Inflammatory macrophage (primary cell): ENCODE results near the gene DCUN1D2.

ENCODE experiments used
- DNase-seq, 2 donors: peaks; one replicate each; pipeline ENCODE4 v3.0.0-alpha.2; 2020 to 2022

DCUN1D2 gene

DNA sequence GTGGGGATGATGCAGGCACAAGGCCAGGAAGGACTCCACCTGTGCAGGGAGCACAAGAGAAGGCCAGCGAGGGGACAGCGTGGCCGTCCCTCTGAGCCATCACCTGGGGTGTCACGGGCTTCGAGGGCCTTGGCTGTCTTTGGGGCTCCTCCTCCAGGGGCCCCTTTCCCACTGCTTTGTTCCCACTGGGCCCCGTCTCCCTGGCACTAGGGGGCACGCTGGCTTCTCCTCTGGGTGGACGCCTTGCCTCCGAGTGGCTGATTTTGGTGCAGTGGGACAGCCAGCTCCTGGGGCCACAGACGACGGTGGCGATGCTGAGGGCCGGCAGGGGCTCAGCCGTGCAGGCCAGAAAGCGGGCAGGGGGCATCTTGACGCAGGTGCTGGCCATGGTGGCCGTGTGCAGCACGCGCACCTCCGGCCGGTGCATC lies 83.4 kb downstream of the DCUN1D2 start:
- DNase-seq, result no peak

- DNase-seq, result no peak
Measured at GRCh38 chr13:113406321-113407102, 84.0 kb downstream of the DCUN1D2 start.
